A549 (cell line): Measurements from ENCODE around the gene TAOK3.

Source experiments
- ATOH8 ChIP-seq: fragments of 250-450 bp; sonication (Bioruptor Pico); IDR thresholded peaks from 2 replicates; pipeline ENCODE4 v1.5.0; 2020; ENCODE audit warnings: low read depth, mild to moderate bottlenecking, moderate library complexity
- BHLHE40 ChIP-seq: IDR thresholded peaks from 2 replicates; pipeline ENCODE4 v1.6.1; 2012; ENCODE audit warnings: low read depth, low read length, inconsistent platforms
- CHD2 ChIP-seq: fragments of 150-350 bp; IDR thresholded peaks from 2 replicates; pipeline ENCODE4 v1.6.1; 2014; ENCODE audit warnings: low read length; ENCODE audit not compliant: partially characterized antibody
- EHMT2 ChIP-seq: fragments of 200-600 bp; sonication (generic); IDR thresholded peaks from 2 replicates; pipeline ENCODE4 v1.6.1; 2016; ENCODE audit warnings: antibody characterized with exemption, low read depth, mild to moderate bottlenecking, moderate library complexity
- ELK1 ChIP-seq: fragments of 150-350 bp; IDR thresholded peaks from 2 replicates; pipeline ENCODE4 v1.6.1; 2014; ENCODE audit warnings: low read depth, mild to moderate bottlenecking, low read length
- EP300 ChIP-seq, 2 experiments: fragments of >200 bp; sonication (Bioruptor Twin); formaldehyde crosslinking; IDR thresholded peaks; 2 replicates in 1 of 2; 3 replicates in 1 of 2; pipeline ENCODE4 v1.6.1; 2016 to 2017
- HOXB5 ChIP-seq: fragments of 250-450 bp; sonication (Bioruptor Pico); IDR thresholded peaks from 2 replicates; pipeline ENCODE4 v1.5.0; 2020; ENCODE audit warnings: mild to moderate bottlenecking, moderate library complexity
- JUN ChIP-seq, 2 experiments: fragments of >200 bp; sonication (Bioruptor Twin); formaldehyde crosslinking; IDR thresholded peaks; 2 replicates in 1 of 2; 3 replicates in 1 of 2; pipeline ENCODE4 v1.6.1; 2016 to 2017
- MAFK ChIP-seq: fragments of 450-650 bp; IDR thresholded peaks from 2 replicates; pipeline ENCODE4 v1.6.1; 2014; ENCODE audit not compliant: partially characterized antibody
- NR3C1 ChIP-seq: fragments of >200 bp; sonication (Bioruptor Twin); formaldehyde crosslinking; IDR thresholded peaks from 3 replicates; pipeline ENCODE4 v1.6.1; 2017
- POLR2A ChIP-seq: IDR thresholded peaks from 2 replicates; pipeline ENCODE4 v1.6.1; 2012; ENCODE audit warnings: mild to moderate bottlenecking, low read length
- POLR2AphosphoS2 ChIP-seq: conservative IDR thresholded peaks from 2 replicates; pipeline ENCODE4 v1.6.1; 2012; ENCODE audit warnings: low read length, improper control_type of control experiment, inconsistent platforms
- TF ChIP-seq, protein P1 (sequence below): fragments of >200 bp; sonication (Bioruptor Twin); formaldehyde crosslinking; IDR thresholded peaks from 3 replicates; pipeline ENCODE4 v1.5.1; 2016
- TF ChIP-seq, protein P2 (sequence below): IDR thresholded peaks from 2 replicates; pipeline ENCODE4 v1.6.1; 2012

DNA sequence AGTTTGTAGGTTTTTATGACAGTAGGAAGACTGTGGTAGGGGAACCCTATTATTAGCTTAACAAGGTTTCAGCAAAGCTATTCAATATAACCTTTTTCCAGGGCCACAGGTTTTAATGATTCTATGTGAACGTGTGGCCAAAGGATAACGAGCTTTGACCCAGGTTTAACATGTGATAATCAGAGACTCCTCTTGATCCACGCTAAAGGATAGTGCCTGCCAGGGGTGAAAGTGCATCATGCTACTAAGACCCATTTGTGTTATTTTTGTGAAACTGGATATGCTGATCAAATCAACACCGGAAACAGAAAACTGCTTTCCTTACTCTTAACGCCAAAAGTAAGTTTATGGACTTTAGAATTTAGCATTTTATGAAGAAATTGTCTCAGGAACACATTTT is 909 bp upstream of the TAOK3 start:
- TF ChIP-seq ELK1: no peak
- TF ChIP-seq, protein P1, sequence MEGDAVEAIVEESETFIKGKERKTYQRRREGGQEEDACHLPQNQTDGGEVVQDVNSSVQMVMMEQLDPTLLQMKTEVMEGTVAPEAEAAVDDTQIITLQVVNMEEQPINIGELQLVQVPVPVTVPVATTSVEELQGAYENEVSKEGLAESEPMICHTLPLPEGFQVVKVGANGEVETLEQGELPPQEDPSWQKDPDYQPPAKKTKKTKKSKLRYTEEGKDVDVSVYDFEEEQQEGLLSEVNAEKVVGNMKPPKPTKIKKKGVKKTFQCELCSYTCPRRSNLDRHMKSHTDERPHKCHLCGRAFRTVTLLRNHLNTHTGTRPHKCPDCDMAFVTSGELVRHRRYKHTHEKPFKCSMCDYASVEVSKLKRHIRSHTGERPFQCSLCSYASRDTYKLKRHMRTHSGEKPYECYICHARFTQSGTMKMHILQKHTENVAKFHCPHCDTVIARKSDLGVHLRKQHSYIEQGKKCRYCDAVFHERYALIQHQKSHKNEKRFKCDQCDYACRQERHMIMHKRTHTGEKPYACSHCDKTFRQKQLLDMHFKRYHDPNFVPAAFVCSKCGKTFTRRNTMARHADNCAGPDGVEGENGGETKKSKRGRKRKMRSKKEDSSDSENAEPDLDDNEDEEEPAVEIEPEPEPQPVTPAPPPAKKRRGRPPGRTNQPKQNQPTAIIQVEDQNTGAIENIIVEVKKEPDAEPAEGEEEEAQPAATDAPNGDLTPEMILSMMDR: no peak
- TF ChIP-seq CHD2: no peak
- no peak for TF ChIP-seq NR3C1
- no peak for TF ChIP-seq ATOH8 (CRISPR knock-in tag)
- TF ChIP-seq POLR2A: no peak
- TF ChIP-seq, protein P2, sequence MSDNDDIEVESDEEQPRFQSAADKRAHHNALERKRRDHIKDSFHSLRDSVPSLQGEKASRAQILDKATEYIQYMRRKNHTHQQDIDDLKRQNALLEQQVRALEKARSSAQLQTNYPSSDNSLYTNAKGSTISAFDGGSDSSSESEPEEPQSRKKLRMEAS: no peak
- no peak for TF ChIP-seq POLR2AphosphoS2
- no peak for TF ChIP-seq HOXB5
- TF ChIP-seq BHLHE40: no peak
- no peak for TF ChIP-seq EP300 (IDR thresholded peaks at IDR 0.05)
- TF ChIP-seq EHMT2: no peak
- no peak for TF ChIP-seq MAFK
- no peak for TF ChIP-seq JUN (IDR thresholded peaks at IDR 0.05)
